OCI-LY3 (cell line): ENCODE results near the gene MORF4L2.

Source experiments
- EZH2phosphoT487 ChIP-seq: fragments of 200-600 bp; shearing (Covaris generic); IDR thresholded peaks from 2 replicates; pipeline ENCODE4 v1.6.1; 2018; ENCODE audit warnings: antibody characterized with exemption, mixed run types, low read depth
- TF ChIP-seq, protein P1 (sequence below): fragments of 200-600, 300-600 bp; sonication (generic); IDR thresholded peaks from 2 replicates; pipeline ENCODE4 v1.5.1; 2014; ENCODE audit warnings: antibody characterized with exemption, low read length, low read depth

DNA sequence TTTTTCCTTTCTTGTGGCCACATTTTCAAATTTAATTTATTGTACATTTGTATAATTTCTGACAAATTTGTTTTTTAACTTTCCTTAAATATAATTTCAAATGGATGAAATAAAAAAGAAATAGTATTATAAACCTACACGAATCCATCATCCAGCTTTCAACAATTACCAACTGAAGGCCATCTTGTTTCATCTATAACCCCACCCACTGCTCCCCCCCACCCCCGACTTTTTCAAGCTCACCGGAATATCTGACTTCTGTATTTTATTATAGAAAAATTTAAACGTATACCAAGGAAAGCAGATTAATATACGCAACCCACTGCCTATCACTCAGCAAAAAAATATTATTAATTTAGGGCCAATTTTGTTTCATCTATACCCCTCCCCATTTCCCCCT lies 1.1 kb downstream of the MORF4L2 start:
- TF ChIP-seq, protein P1, sequence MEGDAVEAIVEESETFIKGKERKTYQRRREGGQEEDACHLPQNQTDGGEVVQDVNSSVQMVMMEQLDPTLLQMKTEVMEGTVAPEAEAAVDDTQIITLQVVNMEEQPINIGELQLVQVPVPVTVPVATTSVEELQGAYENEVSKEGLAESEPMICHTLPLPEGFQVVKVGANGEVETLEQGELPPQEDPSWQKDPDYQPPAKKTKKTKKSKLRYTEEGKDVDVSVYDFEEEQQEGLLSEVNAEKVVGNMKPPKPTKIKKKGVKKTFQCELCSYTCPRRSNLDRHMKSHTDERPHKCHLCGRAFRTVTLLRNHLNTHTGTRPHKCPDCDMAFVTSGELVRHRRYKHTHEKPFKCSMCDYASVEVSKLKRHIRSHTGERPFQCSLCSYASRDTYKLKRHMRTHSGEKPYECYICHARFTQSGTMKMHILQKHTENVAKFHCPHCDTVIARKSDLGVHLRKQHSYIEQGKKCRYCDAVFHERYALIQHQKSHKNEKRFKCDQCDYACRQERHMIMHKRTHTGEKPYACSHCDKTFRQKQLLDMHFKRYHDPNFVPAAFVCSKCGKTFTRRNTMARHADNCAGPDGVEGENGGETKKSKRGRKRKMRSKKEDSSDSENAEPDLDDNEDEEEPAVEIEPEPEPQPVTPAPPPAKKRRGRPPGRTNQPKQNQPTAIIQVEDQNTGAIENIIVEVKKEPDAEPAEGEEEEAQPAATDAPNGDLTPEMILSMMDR, result no peak
- TF ChIP-seq EZH2phosphoT487, result no peak
